ENCODE data around the gene MLEC. TPM values are rescaled to one million over a fixed set of nuclear protein-coding genes. Genes with fewer than 3 reads are reported as not detected.

MLEC gene
- total and polyA plus RNA-seq, 9 of the 15 experiments (the other 6 are each of a cell fraction or from before 2014, with no cell fraction given): 18.5 to 108 (median 57.8) TPM

GRCh38 chr12:120720234-120720986 lies 33.5 kb downstream of the MLEC start (continued):
- no peak for TF ChIP-seq ZBTB40 (IDR thresholded peaks at IDR 0.05)
- TF ChIP-seq ZBTB40 (CRISPR knock-in tag; IDR thresholded peaks at IDR 0.05): no peak
- peak; percentile 80 for TF ChIP-seq ZNF316 (IDR thresholded peaks at IDR 0.05)
- TF ChIP-seq ATF6 (CRISPR knock-in tag; IDR thresholded peaks at IDR 0.05): no peak
- peak; percentile 47 for TF ChIP-seq ZFX (CRISPR knock-in tag; IDR thresholded peaks at IDR 0.05)
- TF ChIP-seq DPF2 (IDR thresholded peaks at IDR 0.05): peak; percentile 67
- TF ChIP-seq HINFP (tag; conservative IDR thresholded peaks at IDR 0.05; ENCODE audit: low read depth): no peak
- TF ChIP-seq TEAD1 (CRISPR knock-in tag; IDR thresholded peaks at IDR 0.05): no peak
- TF ChIP-seq MCM5 (IDR thresholded peaks at IDR 0.05; ENCODE audit: low read depth): no peak
- TF ChIP-seq ELF4 (CRISPR knock-in tag; IDR thresholded peaks at IDR 0.05): 0 out of 2 replicates have a peak, but pooled peaks have one; percentile 21
- no peak for TF ChIP-seq RBFOX2 (IDR thresholded peaks at IDR 0.05; ENCODE audit: low read depth, low read length)
- no peak for TF ChIP-seq MYNN (IDR thresholded peaks at IDR 0.05)
- TF ChIP-seq MYNN (CRISPR knock-in tag; IDR thresholded peaks at IDR 0.05): no peak
- no peak for TF ChIP-seq LEF1 (IDR thresholded peaks at IDR 0.05)
- peak; percentile 32; the same call in 1 of the 2 replicates for TF ChIP-seq TAL1 (IDR thresholded peaks at IDR 0.05)
- peak; percentile 31; the same call in 1 of the 2 replicates for TF ChIP-seq BACH1 (tag; IDR thresholded peaks at IDR 0.05)
- no peak for TF ChIP-seq DDX20 (tag; IDR thresholded peaks at IDR 0.05; ENCODE audit: low read depth)
